HG02763 (cell line): ENCODE results near the gene STAT3.
"Not testable (repeated sequence)": the region's sequence is repeated elsewhere in the genome, so short reads cannot be mapped to it uniquely, and the experiment has no call there.

Experiments
- ATAC-seq: cut with Tn5 transposase; IDR thresholded peaks from one replicate; pipeline ENCODE4 v1.9.1; 2021; ENCODE audit warnings: mild to moderate bottlenecking, moderate library complexity; ENCODE audit not compliant: unreplicated experiment

STAT3 gene

DNA sequence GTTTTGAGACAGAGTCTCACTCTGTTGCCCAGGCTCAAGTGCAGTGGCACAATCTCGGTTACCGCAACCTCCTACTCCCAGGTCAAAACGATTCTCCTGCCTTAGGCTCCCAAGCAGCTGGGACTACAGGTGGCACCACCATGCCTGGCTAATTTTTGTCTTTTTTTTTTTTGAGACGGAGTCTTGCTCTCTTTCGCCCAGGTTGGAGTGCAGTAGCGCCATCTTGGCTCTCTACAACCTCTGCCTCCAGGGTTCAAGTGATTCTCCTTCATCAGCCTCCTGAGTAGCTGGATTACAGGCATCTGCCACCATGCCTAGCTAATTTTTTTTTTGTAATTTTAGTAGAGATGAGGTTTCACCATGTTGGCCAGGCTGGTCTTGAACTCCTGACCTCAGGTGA is 70.3 kb downstream of the STAT3 start:
- not testable (repeated sequence) for ATAC-seq

DNA sequence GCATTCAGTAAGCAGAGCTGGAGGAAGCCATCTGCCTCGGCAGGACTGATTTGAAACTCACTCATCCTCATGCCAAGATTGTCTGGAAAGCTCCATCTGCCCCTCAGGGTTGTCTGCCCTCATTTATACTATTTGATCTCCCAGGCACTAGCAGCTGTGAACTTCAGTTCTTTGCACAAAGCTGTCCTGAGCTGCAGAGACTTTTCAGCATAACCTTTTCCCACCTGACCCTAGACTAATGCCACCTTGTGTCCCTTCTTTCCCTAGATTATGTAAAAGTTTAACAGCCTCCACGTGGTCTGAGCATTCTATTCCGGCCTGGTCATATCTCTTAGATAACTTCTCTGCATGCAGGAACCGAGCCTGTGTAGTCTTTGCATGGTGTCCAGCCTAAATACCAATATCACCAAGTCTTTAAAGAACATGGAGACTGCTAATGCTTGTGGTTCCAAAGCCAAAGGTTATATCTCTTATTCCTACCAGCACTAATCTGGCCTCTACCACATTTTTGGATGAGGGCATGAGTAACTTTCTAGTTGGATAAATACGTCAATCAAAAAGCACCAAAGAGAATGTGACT is 70.9 kb downstream of the STAT3 start:
- ATAC-seq: no peak

DNA sequence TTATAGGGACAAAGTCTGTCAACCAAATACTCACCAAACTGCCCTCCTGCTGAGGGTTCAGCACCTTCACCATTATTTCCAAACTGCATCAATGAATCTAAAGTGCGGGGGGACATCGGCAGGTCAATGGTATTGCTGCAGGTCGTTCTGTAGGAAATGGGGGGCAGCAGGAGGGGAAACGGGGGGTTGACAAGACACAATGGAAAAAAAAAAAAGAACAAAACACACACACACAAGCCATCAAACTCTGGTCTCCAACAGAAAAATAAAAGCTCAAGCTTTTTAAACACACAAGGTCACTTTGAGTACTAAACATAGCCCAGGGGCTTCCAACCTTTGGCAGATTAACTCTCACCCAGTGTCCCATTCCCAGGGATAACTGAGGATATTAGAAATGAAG is 71.5 kb downstream of the STAT3 start:
- ATAC-seq: no peak

DNA sequence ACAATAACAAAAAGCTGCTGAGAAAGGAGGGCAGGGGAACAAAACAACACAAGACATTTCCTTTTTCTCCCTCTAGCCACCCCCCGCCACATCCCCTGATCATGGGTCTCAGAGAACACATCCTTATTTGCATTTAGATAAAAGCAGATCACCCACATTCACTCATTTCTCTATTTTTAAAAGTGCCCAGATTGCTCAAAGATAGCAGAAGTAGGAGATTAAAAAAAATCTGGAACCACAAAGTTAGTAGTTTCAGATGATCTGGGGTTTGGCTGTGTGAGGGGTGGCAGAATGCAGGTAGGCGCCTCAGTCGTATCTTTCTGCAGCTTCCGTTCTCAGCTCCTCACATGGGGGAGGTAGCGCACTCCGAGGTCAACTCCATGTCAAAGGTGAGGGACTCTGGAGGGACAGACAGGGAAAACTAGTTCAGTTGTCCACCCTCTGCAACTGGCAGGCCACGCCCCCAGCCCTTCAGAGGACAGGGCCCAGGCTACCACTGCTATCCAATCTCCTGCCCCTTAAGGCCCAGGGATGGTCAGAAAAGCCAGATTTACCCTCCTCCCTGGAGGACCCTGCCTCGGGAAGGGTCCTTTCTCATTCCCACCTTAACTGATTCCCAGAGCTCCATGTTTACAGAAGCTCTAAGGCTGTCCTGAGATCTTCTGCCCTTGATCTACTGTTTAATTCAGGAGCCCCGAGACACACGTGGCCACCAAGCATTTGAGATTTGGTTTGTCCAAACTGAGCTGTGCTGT is 72.7 kb downstream of the STAT3 start:
- no peak for ATAC-seq

DNA sequence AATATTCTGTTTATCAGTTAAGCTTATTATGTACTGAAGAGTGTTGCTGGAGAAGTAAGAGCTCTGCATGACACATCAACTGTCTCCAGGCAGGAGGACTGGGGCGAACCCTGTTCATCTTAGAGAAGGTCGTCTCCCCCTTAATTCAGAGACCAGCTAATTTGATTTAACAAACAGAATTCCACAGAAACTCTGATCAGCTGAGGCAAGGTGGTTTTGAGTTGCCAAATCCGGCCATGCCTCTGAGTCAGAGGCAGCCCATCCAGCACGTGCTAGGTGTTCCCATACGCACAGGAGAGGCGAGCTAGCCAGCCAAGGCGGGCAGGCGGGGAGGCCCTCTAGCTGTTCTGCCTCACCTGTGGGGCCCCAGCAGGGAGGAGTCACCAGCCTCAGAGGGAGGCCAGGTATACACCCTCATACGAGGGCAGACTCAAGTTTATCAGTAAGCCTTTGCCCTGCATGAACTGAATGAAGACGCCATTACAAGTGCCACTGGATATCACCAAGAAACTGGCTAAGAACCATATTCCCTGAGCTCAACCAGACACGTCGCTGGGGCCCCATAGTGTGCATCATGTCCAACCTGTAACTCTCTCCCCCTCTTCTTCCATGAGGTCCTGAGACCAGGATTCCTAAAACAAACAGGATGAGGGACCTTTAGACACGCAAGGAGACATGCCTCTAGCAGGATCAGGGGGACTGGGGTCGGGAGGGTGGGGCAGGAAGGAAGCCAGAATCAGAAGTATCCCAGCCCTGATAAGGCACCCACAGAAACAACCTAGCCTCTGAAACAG is 74.3 kb downstream of the STAT3 start:
- ATAC-seq: no peak

DNA sequence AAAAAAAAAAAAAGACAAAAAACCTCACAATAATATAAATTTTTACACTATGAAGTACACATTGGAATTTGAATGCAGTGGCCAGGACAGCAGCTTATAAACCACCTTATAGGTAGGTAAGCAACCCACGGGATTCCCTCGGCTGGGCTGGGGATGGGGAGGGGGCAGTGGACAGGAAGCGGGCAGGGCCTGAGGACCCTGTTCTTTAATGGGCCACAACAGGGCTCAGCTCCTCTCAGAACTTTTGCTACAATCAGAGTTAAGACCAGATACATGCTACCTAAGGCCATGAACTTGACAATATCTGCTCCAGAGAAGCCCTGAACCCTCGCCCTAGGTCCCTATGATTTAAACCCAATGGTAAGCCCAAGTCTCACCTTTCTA is 74.9 kb downstream of the STAT3 start:
- ATAC-seq: no peak

DNA sequence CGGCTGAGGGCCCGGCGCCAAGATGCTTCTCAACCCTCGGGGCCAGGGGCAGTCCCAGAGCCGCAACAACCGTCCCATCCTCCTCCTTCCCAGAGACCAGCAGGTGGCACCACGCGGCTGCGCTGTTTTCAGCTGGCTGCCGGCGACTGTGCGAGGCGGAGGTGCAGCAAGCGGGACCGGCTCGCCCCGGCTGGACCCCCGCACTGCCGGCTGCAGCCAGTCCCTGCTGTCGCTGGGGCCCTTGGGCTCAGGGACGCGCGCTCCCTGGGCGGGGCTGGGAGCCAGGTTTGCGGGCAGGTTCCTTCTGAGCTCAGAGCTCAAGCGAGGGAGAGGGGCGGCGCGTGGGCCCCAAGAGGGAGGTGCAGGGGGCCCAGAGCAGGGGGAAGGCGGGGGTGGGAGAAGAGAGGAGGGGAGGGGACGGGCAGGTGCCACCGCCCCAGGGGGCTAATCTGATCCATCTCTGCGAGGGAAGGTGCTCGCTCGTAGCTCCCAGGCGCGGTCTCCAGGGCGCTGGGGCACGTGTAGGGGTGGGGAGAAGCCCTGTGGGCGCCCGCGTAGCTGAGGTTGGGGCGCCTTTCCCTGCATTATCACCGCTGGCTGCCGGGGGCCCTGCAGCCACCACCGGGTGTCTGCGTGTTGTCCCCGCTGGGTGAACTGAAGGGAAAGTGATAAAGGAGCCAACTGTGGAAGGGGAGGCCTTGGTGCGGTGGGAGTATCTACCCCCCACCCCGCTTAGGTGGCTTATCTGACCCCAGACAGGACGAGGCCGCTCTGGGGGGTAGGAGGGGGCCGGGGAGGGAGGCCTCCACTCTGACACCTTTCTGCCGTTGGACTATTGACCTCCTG is 75.7 kb downstream of the STAT3 start:
- peak; percentile 51 for ATAC-seq

DNA sequence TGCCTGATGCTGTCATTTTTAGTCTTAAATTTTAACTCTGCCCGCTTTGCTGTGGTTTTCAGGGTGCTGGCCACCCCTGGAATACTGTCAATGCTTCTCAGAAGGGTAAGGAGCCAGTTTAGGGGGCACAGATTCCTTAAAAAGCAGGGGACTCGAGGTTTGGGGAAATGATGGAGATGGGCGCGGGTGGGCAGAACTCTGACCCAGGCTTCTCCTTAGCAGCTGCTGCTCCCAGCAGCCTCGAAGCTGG is 76.3 kb downstream of the STAT3 start:
- no peak for ATAC-seq

DNA sequence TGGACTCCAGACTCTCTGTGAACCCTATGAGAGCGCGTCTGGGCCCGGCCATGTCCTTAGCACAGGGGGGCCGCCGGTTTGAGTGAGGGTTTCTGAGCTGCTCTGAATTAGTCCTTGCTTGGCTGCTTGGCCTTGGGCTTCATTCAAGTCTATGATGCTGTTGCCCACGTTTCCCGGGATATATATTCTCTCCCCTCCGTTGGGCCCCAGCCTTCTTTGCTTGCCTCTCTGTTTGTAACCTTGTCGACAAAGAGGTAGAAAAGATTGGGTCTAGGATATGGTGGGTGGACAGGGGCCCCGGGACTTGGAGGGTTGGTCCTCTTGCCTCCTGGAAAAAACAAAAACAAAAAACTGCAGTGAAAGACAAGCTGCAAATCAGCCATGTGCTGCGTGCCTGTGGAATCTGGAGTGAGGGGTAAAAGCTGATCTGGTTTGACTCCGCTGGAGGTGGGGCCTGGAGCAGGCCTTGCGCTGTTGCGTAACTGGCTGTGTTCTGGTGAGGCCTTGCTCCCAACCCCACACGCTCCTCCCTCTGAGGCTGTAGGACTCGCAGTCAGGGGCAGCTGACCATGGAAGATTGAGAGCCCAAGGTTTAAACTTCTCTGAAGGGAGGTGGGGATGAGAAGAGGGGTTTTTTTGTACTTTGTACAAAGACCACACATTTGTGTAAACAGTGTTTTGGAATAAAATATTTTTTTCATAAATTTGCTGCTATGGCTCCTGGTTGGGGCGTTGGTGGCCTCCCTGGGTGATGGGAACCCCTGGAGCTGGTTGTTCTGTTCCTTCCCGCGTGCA is 76.8 kb downstream of the STAT3 start:
- no peak for ATAC-seq

DNA sequence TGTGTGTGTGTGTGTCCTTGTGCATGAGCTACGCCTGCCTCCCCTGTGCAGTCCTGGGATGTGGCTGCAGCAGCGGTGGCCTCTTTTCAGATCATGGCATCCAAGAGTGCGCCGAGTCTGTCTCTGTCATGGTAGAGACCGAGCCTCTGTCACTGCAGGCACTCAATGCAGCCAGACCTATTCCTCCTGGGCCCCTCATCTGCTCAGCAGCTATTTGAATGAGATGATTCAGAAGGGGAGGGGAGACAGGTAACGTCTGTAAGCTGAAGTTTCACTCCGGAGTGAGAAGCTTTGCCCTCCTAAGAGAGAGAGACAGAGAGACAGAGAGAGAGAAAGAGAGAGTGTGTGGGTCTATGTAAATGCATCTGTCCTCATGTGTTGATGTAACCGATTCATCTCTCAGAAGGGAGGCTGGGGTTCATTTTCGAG is 77.4 kb downstream of the STAT3 start:
- ATAC-seq: no peak

DNA sequence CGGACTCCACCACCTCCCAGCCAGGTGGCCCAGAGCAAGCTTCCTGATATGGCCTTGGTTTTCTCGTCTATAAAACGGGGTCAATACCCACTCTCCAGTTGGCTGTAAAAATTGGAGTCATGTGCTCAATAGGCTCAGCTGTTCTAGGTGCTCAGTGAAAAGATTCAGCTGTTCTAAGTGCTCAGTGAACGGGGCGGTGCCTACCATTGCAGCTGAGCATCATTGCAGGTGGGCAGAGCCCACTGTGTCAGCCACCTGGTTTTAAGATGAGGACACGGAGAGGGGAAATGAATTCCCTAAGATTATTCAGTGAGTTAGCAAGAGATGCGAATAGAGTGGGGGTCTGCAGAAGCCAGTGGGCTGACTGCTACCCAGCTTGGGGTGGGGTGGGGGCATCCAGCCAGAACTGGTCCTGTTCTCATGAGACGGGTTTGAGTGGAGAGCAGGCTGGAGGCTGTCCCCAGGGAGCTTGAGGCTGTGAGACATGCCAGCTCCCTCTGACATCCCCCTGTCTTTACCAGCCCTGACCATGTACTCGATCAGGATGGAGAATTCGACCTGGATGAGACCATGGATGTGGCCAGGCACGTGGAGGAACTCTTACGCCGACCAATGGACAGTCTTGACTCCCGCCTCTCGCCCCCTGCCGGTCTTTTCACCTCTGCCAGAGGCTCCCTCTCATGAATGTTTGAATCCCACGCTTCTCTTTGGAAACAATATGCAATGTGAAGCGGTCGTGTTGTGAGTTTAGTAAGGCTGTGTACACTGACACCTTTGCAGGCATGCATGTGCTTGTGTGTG is 78.1 kb downstream of the STAT3 start:
- no peak for ATAC-seq

DNA sequence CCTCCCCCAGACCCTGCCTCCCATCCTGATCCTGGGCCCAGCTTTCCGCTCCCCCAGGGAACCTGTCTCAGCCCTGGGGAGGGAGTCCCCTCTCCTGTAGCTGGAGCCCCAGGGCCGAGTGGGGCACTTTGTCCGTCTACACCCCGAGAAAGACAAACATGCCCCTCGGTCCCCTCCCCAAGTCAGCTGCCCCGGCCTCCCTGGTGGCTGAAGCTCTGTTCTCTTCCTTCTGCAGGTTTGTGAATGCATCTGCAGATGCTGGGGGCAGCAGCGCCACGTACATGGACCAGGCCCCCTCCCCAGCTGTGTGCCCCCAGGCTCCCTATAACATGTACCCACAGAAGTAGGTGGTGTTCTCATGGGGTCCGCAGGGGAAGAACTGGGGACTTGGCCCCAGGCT is 79.1 kb downstream of the STAT3 start:
- no peak for ATAC-seq

DNA sequence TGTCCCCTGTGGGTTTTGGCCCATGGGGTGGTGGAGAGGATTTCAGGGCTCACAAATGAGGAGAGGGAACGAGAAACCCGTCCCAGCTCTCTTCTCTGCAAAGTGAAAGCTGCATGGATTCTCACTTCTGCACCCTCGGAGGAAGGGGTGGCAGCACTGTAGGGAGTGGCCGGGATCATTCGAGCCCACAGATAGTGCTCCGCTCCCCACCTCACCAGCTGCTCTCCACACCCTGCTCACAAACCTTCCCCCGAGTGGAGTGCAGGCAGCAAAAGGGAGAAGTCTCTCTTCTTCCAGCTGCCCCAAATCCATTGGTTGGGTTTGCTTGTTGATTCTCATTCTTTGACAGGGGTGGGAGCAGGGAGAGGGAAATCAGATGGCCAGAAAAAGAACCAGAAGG is 79.8 kb downstream of the STAT3 start:
- ATAC-seq: no peak

DNA sequence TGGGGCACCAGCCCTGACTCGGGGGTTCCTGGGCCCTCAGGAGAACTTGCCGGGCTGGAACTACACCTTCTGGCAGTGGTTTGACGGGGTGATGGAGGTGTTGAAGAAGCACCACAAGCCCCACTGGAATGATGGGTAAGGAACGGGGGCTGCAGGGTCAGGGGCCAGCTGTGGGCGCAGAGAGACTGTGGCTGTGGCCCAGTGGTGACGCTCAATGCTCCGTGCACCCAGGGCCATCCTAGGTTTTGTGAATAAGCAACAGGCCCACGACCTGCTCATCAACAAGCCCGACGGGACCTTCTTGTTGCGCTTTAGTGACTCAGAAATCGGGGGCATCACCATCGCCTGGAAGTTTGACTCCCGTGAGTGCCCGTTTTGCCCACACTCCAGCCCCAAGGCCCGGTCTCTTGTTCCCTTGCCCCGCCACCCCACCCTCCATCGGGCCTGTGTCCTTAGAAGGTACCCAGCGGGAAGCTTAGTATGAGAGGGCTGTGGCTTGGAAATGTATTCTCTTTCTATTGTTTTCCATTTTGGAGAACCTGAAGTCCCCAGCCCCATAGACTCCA is 80.8 kb downstream of the STAT3 start:
- ATAC-seq: no peak

DNA sequence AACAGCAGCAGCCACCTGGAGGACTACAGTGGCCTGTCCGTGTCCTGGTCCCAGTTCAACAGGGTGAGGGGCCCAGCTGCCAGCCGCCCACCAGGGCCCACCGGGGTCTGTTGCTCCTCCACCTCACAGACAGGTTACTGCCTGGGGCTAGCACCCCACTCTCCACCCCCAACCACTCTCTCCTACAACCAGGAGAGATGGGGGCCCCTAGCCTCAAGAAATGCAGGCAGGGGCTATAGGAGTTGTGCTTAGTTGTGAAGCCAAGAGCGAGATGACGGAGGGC is 81.9 kb downstream of the STAT3 start:
- no peak for ATAC-seq

DNA sequence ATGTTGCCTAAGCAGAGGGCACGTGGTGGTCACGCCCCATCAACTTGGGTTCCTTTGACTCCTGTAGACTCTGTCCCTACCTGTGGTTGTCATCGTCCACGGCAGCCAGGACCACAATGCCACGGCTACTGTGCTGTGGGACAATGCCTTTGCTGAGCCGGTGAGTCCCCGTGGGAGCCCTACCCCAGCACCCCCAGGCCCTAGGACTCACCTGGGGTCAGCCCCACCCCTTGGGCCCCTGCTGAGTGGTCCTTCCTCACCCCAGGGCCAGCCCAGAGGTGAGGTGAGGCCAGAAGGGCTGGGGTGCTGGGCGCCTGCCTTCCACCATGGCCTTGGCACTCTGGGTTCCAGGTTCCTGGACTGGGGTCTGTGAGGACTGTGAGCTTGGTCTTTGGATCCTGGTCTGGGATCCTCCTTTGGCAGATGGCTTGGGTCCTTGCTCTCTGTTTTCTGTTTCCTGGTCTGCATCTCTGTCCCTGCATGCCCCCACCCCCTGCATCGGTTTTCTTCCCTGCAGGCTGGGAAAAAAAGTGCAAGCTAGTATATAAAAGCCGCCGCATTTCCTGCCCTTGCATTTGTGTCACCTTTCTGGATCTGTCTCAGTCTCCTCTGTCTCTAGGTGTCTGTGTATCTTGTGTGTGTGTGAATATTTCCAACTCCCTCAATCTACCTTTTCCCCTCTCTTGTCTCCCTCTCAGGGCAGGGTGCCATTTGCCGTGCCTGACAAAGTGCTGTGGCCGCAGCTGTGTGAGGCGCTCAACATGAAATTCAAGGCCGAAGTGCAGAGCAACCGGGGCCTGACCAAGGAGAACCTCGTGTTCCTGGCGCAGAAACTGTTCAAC is 82.5 kb downstream of the STAT3 start:
- no peak for ATAC-seq

DNA sequence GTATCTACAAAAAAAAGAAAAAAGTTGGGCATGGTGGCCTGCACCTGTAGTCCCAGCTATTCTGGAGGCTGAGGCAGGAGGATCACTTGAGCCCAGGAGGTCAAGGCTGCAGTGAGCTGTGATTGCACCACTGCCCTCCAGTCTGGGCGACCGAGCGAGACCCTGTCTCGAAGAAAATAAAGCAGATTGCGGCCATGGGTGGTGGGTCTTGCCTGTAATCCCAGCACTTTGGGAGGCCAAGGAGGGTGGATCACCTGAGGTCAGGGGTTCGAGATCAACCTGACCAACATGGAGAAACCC is 83.3 kb downstream of the STAT3 start:
- not testable (repeated sequence) for ATAC-seq

DNA sequence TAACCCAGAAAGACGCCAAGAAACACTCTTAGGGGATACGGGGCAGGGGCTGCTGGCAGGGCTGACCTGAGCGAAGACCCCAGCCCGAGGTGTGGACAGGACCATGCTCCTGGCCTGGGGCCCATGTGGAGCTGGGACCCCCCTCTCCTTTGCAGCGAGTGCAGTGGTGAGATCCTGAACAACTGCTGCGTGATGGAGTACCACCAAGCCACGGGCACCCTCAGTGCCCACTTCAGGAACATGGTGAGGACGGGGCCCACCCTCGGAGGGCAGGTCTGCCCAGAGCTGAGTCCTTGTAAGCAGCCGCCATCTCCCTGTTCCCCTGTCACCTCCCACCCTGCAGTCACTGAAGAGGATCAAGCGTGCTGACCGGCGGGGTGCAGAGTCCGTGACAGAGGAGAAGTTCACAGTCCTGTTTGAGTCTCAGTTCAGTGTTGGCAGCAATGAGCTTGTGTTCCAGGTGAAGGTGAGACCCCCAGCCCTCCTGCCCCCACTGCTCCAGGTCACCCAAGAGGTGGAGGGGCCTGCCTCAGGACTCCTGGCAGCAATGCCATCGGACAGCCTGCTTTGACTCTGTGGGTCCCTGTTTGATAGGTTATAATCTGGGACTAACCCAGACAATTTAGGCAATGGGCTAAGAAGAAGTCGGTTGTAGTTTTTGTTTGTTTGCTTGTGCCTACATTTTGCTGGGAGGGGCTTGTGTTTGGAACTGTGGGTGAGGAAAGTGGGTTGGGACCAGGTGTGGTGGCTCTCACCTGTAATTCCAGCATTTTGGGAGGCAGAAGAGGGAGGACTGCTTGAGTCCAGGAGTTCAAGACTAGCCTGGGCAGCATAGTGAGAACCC is 83.8 kb downstream of the STAT3 start:
- no peak for ATAC-seq
